Endothelial cell of umbilical vein (primary cell): Measurements from ENCODE around the gene ABCB6. TPM values are rescaled to one million over a fixed set of nuclear protein-coding genes. Genes with fewer than 3 reads are reported as not detected.

ENCODE experiments used
- BruUV-seq: library from RNA; stranded (reverse); fragments of 400-500 nt; replicated peaks from 2 replicates; lab custom pipeline; 2021; lab: Mats Ljungman, UMichigan
- CTCF ChIA-PET: fragments of 300-600, 350-600 bp; sonication (Branson Sonifier 250); formaldehyde crosslinking; loops from one replicate; lab custom pipeline; 2021; ENCODE audit warnings: antibody characterized with exemption, inconsistent platforms; lab: Charles Lee
- POLR2A ChIA-PET: fragments of 300-600, 350-600 bp; sonication (Branson Sonifier 250); formaldehyde crosslinking; loops from one replicate; lab custom pipeline; 2021; ENCODE audit warnings: antibody characterized with exemption, inconsistent platforms; lab: Charles Lee
- DNase-seq: peaks from one replicate; pipeline ENCODE4 v3.0.0-alpha.2; 2011; ENCODE audit warnings: low read depth, low spot score
- FAIRE-seq: peaks from 2 replicates; lab custom pipeline; 2011; peaks lifted over from hg19 to GRCh38; lab: Jason Lieb, UNC
- H2AFZ ChIP-seq: 2 replicates; pipeline ENCODE4 v1.6.0; 2012; ENCODE audit warnings: low read depth, low read length, control low read depth, inconsistent platforms
- H3K27ac ChIP-seq: 2 replicates; pipeline ENCODE4 v1.5.1; 2011; ENCODE audit warnings: low read depth, mild to moderate bottlenecking, control low read depth, low read length, moderate library complexity; ENCODE audit not compliant: insufficient read depth
- H3K27me3 ChIP-seq, 2 experiments: 2 replicates each; pipeline versions ENCODE4 v1.6.0 to v1.6.1; 2011; ENCODE audit warnings: low read length in 2 of 2, mixed read lengths in 1 of 2; ENCODE audit not compliant: control insufficient read depth in 2 of 2, insufficient read depth in 2 of 2
- H3K36me3 ChIP-seq, 2 experiments: 2 replicates in 1 of 2; 3 replicates in 1 of 2; pipeline ENCODE4 v1.5.1; 2011; ENCODE audit warnings: low read length in 2 of 2, mild to moderate bottlenecking in 1 of 2, moderate library complexity in 1 of 2; ENCODE audit not compliant: control insufficient read depth in 2 of 2, insufficient read depth in 2 of 2; ENCODE audit errors: extremely low read depth in 1 of 2
- H3K4me1 ChIP-seq: 3 replicates; pipeline ENCODE4 v1.5.1; 2011; ENCODE audit warnings: mild to moderate bottlenecking, low read length; ENCODE audit not compliant: control insufficient read depth, insufficient read depth; ENCODE audit errors: extremely low read depth
- H3K4me2 ChIP-seq: 2 replicates; pipeline ENCODE4 v1.6.1; 2011; ENCODE audit warnings: low read length, control low read depth, mixed read lengths; ENCODE audit not compliant: insufficient read depth
- H3K4me3 ChIP-seq, 3 experiments: fragments of 200-600 bp in 1 of 3; sonication (generic), shearing (Covaris generic) in 1 of 3; replicated peaks in 1 of 3; 2 replicates each; pipeline ENCODE4 v1.5.1; 2011 to 2016; ENCODE audit warnings: control low read depth in 3 of 3, low read length in 3 of 3, mild to moderate bottlenecking in 2 of 3, inconsistent platforms in 1 of 3, low read depth in 1 of 3, moderate library complexity in 1 of 3; ENCODE audit not compliant: insufficient read depth in 1 of 3
- H3K79me2 ChIP-seq: 2 replicates; pipeline ENCODE4 v1.6.0; 2012; ENCODE audit warnings: low read length, inconsistent platforms; ENCODE audit not compliant: control insufficient read depth, insufficient read depth
- H3K9ac ChIP-seq: replicated peaks from 2 replicates; pipeline ENCODE3; 2011; ENCODE audit warnings: low read length, control low read depth; ENCODE audit not compliant: insufficient read depth; ENCODE audit errors: extremely low read depth
- H3K9me1 ChIP-seq: replicated peaks from 3 replicates; pipeline ENCODE4 v1.6.0; 2011; ENCODE audit warnings: mild to moderate bottlenecking, low read length; ENCODE audit not compliant: control insufficient read depth, insufficient read depth; ENCODE audit errors: extremely low read depth
- H3K9me3 ChIP-seq: replicated peaks from 2 replicates; pipeline ENCODE4 v1.5.1; 2012; ENCODE audit warnings: low read length, inconsistent platforms; ENCODE audit not compliant: control insufficient read depth, insufficient read depth
- H4K20me1 ChIP-seq: replicated peaks from 2 replicates; pipeline ENCODE3; 2011; ENCODE audit warnings: mild to moderate bottlenecking, low read length; ENCODE audit not compliant: control insufficient read depth, insufficient read depth; ENCODE audit errors: extremely low read depth
- CTCF ChIP-seq, 2 donors: IDR thresholded peaks; 1 replicate in 1 of 2; 2 replicates in 1 of 2; pipeline ENCODE4 v1.5.1; 2011; ENCODE audit warnings: low read length in 2 of 2, mild to moderate bottlenecking in 2 of 2, moderate library complexity in 2 of 2, control low read depth in 1 of 2, inconsistent platforms in 1 of 2, low read depth in 1 of 2; ENCODE audit not compliant: insufficient read depth in 1 of 2; ENCODE audit errors: extremely low read depth in 1 of 2
- EZH2 ChIP-seq: IDR thresholded peaks from 2 replicates; pipeline ENCODE4 v1.6.1; 2012; ENCODE audit warnings: borderline replicate concordance, low read depth, mild to moderate bottlenecking, moderate library complexity, low read length, inconsistent platforms; ENCODE audit not compliant: severe bottlenecking
- FOS ChIP-seq: IDR thresholded peaks from 2 replicates; pipeline ENCODE4 v1.6.1; 2011; ENCODE audit warnings: mild to moderate bottlenecking, low read length, moderate library complexity, borderline replicate concordance; ENCODE audit not compliant: insufficient read depth
- GATA2 ChIP-seq: IDR thresholded peaks from 2 replicates; pipeline ENCODE4 v1.7.0; 2011; ENCODE audit warnings: low read depth, mild to moderate bottlenecking, moderate library complexity, mixed read lengths, low read length; ENCODE audit not compliant: insufficient read length, insufficient read depth
- JUN ChIP-seq: IDR thresholded peaks from 2 replicates; pipeline ENCODE4 v1.6.1; 2011; ENCODE audit warnings: borderline replicate concordance, low read depth; ENCODE audit not compliant: insufficient read length, insufficient read depth
- MAX ChIP-seq: IDR thresholded peaks from 2 replicates; pipeline ENCODE4 v1.6.1; 2011; ENCODE audit not compliant: insufficient read depth, insufficient read length
- MYC ChIP-seq: IDR thresholded peaks from one replicate; pipeline ENCODE4 v1.6.1; 2011; ENCODE audit warnings: mild to moderate bottlenecking, low read depth, low read length
- POLR2A ChIP-seq: IDR thresholded peaks from 2 replicates; pipeline ENCODE4 v1.6.1; 2012; ENCODE audit warnings: low read depth, mild to moderate bottlenecking, control low read depth, low read length
- POLR2AphosphoS5 ChIP-seq: IDR thresholded peaks from 2 replicates; pipeline ENCODE4 v1.6.1; 2012; ENCODE audit warnings: low read depth, mild to moderate bottlenecking, control low read depth, low read length, moderate library complexity; ENCODE audit not compliant: insufficient read depth
- dilution Hi-C: fragments of 300-500 bp; cut with MboI; formaldehyde crosslinking; loops from one replicate; pipeline ENCODE4 v1.15.0; 2019; ENCODE audit warnings: low sequenced_read_pairs; ENCODE audit not compliant: extremely low pct_ligation_motif_present
- intact Hi-C: fragments of 100-400 bp; cut with micrococcal nuclease; formaldehyde crosslinking; loops from one replicate; pipeline ENCODE4 v1.10.0; 2022
- polyA plus RNA-seq, 4 experiments: library from polyadenylated mRNA; depleted of rRNA in 3 of 4; stranded (reverse) in 3 of 4; unstranded in 1 of 4; fragments of >200 nt; gene quantifications; 2 replicates each; pipeline versions ENCODE4 v1.2.1 to v1.2.3, GENCODE V29; 2011 to 2012; ENCODE audit warnings: missing spikeins in 1 of 4
- total RNA-seq: library from RNA; stranded (reverse); gene quantifications from 2 replicates; pipeline ENCODE4 v1.2.3, GENCODE V29; 2021

Gene ABCB6
- total and polyA plus RNA-seq, 2 donors (not counting 3 experiments of a cell fraction or from before 2014, with no cell fraction given) = 25.7 to 32.5 TPM

DNA sequence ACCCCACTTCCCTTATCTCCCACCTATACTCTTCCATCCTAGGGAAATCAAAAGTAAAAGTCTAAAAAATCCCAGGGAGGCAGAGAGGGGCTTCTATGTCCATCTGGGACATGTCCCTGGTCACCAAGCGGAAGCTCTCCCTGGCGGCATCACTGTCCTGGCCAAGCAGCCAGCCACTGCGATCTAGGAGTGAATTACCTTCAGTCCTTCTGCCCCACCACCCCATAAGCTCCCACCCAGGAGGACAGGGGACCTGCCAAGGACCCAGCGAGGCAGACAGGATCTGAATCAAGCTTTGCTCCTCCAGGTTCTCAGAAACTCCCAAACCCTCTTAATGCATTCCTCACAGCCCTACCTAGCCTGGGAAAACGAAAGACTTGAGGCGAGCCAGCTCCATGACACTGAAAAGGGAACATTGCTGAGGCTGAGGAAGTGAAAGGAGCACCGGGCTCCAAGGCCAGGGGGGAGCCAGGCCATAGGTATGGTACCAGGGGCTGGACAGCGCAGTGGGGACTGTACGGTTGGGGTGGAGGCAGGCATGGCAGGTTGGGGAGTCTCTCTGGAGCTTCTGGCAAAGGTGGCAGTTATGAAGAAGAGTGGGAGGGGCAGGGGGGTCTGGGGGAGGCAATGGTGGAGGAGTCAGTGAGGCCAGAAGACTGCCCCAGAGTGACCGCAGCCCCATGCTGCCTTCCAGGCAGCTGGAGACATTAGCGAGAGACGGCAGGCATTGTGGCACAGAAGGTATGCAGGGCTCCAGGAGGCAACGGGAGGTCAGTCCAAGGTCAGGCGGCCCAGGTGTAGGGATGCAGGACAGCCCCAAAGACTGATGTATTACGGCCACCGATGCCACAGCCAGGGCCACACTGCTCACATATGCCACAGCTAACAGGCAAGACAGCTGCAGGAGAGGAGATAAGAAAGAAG, 46.3 kb downstream of the ABCB6 start:
- Histone ChIP-seq H3K4me1 (peaks cover 6% of the 10 kb centered on the region), H3K36me3 (peaks cover 0 to 19% of the 10 kb centered on the region in 2 experiments), H3K4me2 (no peak overlapping the region), H3K27ac (no peak overlapping the region), H2AFZ (no peak overlapping the region), H3K27me3 (no peaks in the 10 kb centered on the region), H3K4me3 (no peak overlapping the region), H4K20me1 (peaks cover 3% of the 10 kb centered on the region), H3K9me3 (no peaks in the 10 kb centered on the region), H3K9ac (no peak overlapping the region), H3K79me2 (peaks cover 6% of the 10 kb centered on the region), H3K9me1 (no peaks in the 10 kb centered on the region)
- no peak for FAIRE-seq
- CTCF ChIA-PET = interaction anchor here (0.6 to 5.2 kb wide), 9 partner anchors 8 to 143 kb away, joined by 3 to 32 read pairs (median 10); partner anchors contain the start of genes NHEJ1 and ZFAND2B
- POLR2A ChIA-PET = no interaction called here
- no TSS peak for BruUV-seq
- no peak for DNase-seq
- no peak for TF ChIP-seq EZH2
- no peak for TF ChIP-seq POLR2A
- no peak for TF ChIP-seq CTCF (IDR thresholded peaks at IDR 0.05; ENCODE audit: extremely low read depth in 1 of 2, insufficient read depth in 1 of 2, low read depth in 1 of 2, low read length in 2 of 2)
- TF ChIP-seq POLR2AphosphoS5 = no peak
- no peak for TF ChIP-seq GATA2
- no peak for TF ChIP-seq MYC
- TF ChIP-seq MAX = no peak
- TF ChIP-seq FOS = no peak
- no peak for TF ChIP-seq JUN
- intact Hi-C loops (no loop called here), dilution Hi-C loops (no loop called here)
